Erythroblast (primary cell): Measurements from ENCODE around the gene USP48.

Experiments
- GATA1 ChIP-seq: IDR thresholded peaks from 2 replicates; pipeline ENCODE4 v1.6.1; 2011; ENCODE audit warnings: low read depth, mild to moderate bottlenecking, control low read depth, low read length, moderate library complexity
- POLR2A ChIP-seq: IDR thresholded peaks from 2 replicates; pipeline ENCODE4 v1.6.1; 2011; ENCODE audit warnings: mild to moderate bottlenecking, low read length

DNA sequence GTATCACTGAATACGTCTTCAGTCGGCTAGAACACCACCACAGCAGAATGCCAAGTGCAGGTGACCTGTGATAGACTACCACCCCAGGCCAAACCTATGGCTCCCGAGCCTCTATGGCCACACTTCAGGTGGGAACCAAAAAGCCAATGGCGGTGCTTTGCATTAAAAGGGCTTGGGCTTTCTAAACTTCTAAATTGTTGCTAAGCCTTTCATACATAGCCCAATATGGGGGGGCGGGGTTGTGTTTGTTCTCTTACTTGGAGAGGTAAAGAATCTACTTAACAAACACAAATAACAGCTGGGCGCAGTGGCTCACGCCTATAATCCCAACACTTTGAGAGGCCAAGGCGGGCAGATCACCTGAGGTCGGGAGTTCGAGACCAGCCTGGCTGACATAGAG, 19.7 kb downstream of the USP48 start:
- TF ChIP-seq POLR2A = no peak
- no peak for TF ChIP-seq GATA1
